Keratinocyte (primary cell): Measurements from ENCODE around the gene LRRIQ1. TPM values are rescaled to one million over a fixed set of nuclear protein-coding genes. Genes with fewer than 3 reads are reported as not detected.
A peak's percentile ranks its signal among the peaks of the same experiment; 100 is the strongest.

Experiments used
- DNase-seq: peaks from one replicate; pipeline ENCODE4 v3.0.0-alpha.2; 2011; ENCODE audit warnings: low read depth, missing footprints, low spot score
- FAIRE-seq: peaks from 2 replicates; lab custom pipeline; 2011; peaks lifted over from hg19 to GRCh38; lab: Jason Lieb, UNC
- H2AFZ ChIP-seq: 2 replicates; pipeline ENCODE4 v1.6.0; 2012; ENCODE audit warnings: low read length, control low read depth, inconsistent platforms; ENCODE audit not compliant: control insufficient read depth
- H3K27ac ChIP-seq: 2 replicates; pipeline ENCODE4 v1.5.1; 2011; ENCODE audit warnings: low read length; ENCODE audit not compliant: control insufficient read depth, insufficient read depth
- H3K27me3 ChIP-seq: 3 replicates; pipeline ENCODE4 v1.6.0; 2011; ENCODE audit warnings: low read length; ENCODE audit not compliant: control insufficient read depth, insufficient read depth; ENCODE audit errors: extremely low read depth
- H3K36me3 ChIP-seq, 2 experiments: 2 replicates in 1 of 2; 3 replicates in 1 of 2; pipeline ENCODE4 v1.5.1; 2011; ENCODE audit warnings: low read length in 2 of 2, mild to moderate bottlenecking in 1 of 2; ENCODE audit not compliant: control insufficient read depth in 2 of 2, insufficient read depth in 2 of 2; ENCODE audit errors: extremely low read depth in 1 of 2
- H3K4me1 ChIP-seq: 3 replicates; pipeline ENCODE4 v1.5.1; 2011; ENCODE audit warnings: low read length; ENCODE audit not compliant: control insufficient read depth, insufficient read depth; ENCODE audit errors: extremely low read depth
- H3K4me2 ChIP-seq: 3 replicates; pipeline ENCODE4 v1.6.0; 2011; ENCODE audit warnings: low read depth, low read length; ENCODE audit not compliant: control insufficient read depth, insufficient read depth; ENCODE audit errors: extremely low read depth
- H3K4me3 ChIP-seq, 3 experiments: fragments of 200-600 bp in 1 of 3; sonication (generic) in 1 of 3; 2 replicates in 2 of 3; 3 replicates in 1 of 3; pipeline ENCODE4 v1.5.1; 2011 to 2016; ENCODE audit warnings: low read length in 3 of 3, mild to moderate bottlenecking in 3 of 3, control low read depth in 2 of 3, inconsistent platforms in 1 of 3, low read depth in 1 of 3, mixed read lengths in 1 of 3, mixed run types in 1 of 3, moderate library complexity in 1 of 3; ENCODE audit not compliant: control insufficient read depth in 2 of 3, insufficient read depth in 2 of 3; ENCODE audit errors: extremely low read depth in 1 of 3
- H3K79me2 ChIP-seq: 2 replicates; pipeline ENCODE4 v1.6.0; 2012; ENCODE audit warnings: low read length; ENCODE audit not compliant: control insufficient read depth, insufficient read depth
- H3K9ac ChIP-seq: 3 replicates; pipeline ENCODE4 v1.6.0; 2011; ENCODE audit warnings: low read length; ENCODE audit not compliant: control insufficient read depth, insufficient read depth; ENCODE audit errors: extremely low read depth
- H3K9me1 ChIP-seq: 3 replicates; pipeline ENCODE4 v1.6.0; 2011; ENCODE audit warnings: low read length; ENCODE audit not compliant: control insufficient read depth, insufficient read depth; ENCODE audit errors: extremely low read depth
- H3K9me3 ChIP-seq: 2 replicates; pipeline ENCODE4 v1.5.1; 2012; ENCODE audit warnings: low read depth, low read length; ENCODE audit not compliant: control insufficient read depth
- H4K20me1 ChIP-seq: 3 replicates; pipeline ENCODE4 v1.6.0; 2011; ENCODE audit warnings: low read length; ENCODE audit not compliant: control insufficient read depth, insufficient read depth; ENCODE audit errors: extremely low read depth
- EZH2 ChIP-seq: IDR thresholded peaks from one replicate; pipeline ENCODE4 v1.6.1; 2012; ENCODE audit warnings: inconsistent platforms, mild to moderate bottlenecking, low read length, moderate library complexity
- dilution Hi-C: fragments of 300-500 bp; cut with MboI; formaldehyde crosslinking; loops from one replicate; pipeline ENCODE4 v1.7.0; 2020; ENCODE audit warnings: low sequenced_read_pairs; ENCODE audit not compliant: extremely low pct_ligation_motif_present
- polyA plus RNA-seq, 5 experiments: library from polyadenylated mRNA; depleted of rRNA in 3 of 5; stranded (reverse) in 3 of 5; stranded (forward) in 1 of 5; unstranded in 1 of 5; fragments of >200 nt; gene quantifications; 1 replicate in 1 of 5; 2 replicates in 3 of 5; 3 replicates in 1 of 5; pipeline versions ENCODE4 v1.2.1 to v1.2.3, GENCODE V29; 2011 to 2012; ENCODE audit warnings: missing spikeins in 2 of 5, low read depth in 1 of 5, low replicate concordance in 1 of 5
- TF ChIP-seq, protein P1 (sequence below), 3 experiments: IDR thresholded peaks in 1 of 3; conservative IDR thresholded peaks in 1 of 3; optimal IDR thresholded peaks in 1 of 3; 2 replicates in 2 of 3; 3 replicates in 1 of 3; pipeline versions ENCODE3 to v1.5.1; 2011; ENCODE audit warnings: low read length in 3 of 3, mild to moderate bottlenecking in 3 of 3, moderate library complexity in 2 of 3, control low read depth in 1 of 3, inconsistent platforms in 1 of 3; ENCODE audit not compliant: insufficient read depth in 2 of 3; ENCODE audit errors: extremely low read depth in 1 of 3

The LRRIQ1 gene
- polyA plus RNA-seq, 1 donor (not counting 4 experiments of a cell fraction or from before 2014, with no cell fraction given), result 0.84 TPM

DNA sequence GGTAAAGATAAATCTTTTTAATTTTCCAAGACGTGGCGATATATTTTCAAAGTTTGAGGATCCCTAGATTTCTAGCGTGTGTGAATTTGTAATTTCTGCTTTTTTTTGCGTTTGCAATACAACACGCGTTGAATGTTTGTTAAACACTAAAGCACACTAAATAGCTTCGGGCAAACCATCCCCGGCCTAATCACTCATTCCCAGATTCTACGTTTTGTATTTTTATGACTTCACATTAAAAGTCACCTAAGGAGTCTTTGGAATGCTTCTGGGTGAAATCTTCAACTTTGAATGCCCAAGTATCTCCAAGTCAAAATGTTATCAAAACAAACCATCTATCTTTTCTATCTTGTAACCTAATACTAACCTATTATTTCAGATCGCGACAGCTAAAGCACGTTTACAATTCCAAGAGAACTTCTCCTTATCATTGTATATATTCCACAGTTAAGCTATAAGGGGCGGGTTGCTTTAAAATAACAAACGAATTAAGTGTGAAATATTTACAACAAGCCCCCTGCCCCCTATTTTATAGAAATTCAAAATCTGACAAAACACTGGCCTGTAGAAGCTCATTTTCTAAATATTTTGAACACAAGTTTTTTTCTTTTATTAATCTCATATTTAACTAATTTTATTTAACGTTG lies 245.0 kb downstream of the LRRIQ1 start:
- dilution Hi-C loops, result no loop called here
- Histone ChIP-seq H3K79me2 (no peaks in the 10 kb centered on the region), H3K27ac (no peak overlapping the region), H4K20me1 (no peaks in the 10 kb centered on the region), H3K36me3 (no peaks in the 10 kb centered on the region), H2AFZ (no peak overlapping the region), H3K9ac (no peak overlapping the region), H3K9me1 (no peaks in the 10 kb centered on the region), H3K4me1 (peaks cover 10% of the 10 kb centered on the region), H3K4me2 (peak overlapping the region; percentile 79), H3K4me3 (peak overlapping the region in 2 of 3 experiments; percentile 55 to 63), H3K27me3 (peaks cover 66% of the 10 kb centered on the region), H3K9me3 (peaks cover 2% of the 10 kb centered on the region)
- no peak for FAIRE-seq
- TF ChIP-seq EZH2, result no peak
- TF ChIP-seq, protein P1, sequence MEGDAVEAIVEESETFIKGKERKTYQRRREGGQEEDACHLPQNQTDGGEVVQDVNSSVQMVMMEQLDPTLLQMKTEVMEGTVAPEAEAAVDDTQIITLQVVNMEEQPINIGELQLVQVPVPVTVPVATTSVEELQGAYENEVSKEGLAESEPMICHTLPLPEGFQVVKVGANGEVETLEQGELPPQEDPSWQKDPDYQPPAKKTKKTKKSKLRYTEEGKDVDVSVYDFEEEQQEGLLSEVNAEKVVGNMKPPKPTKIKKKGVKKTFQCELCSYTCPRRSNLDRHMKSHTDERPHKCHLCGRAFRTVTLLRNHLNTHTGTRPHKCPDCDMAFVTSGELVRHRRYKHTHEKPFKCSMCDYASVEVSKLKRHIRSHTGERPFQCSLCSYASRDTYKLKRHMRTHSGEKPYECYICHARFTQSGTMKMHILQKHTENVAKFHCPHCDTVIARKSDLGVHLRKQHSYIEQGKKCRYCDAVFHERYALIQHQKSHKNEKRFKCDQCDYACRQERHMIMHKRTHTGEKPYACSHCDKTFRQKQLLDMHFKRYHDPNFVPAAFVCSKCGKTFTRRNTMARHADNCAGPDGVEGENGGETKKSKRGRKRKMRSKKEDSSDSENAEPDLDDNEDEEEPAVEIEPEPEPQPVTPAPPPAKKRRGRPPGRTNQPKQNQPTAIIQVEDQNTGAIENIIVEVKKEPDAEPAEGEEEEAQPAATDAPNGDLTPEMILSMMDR (optimal IDR thresholded peaks at IDR 0.05 in 1 of 3, IDR thresholded peaks at IDR 0.05 in 1 of 3, conservative IDR thresholded peaks at IDR 0.05 in 1 of 3; ENCODE audit: extremely low read depth in 1 of 3, insufficient read depth in 2 of 3, low read length in 3 of 3), result no peak
- DNase-seq, result no peak

DNA sequence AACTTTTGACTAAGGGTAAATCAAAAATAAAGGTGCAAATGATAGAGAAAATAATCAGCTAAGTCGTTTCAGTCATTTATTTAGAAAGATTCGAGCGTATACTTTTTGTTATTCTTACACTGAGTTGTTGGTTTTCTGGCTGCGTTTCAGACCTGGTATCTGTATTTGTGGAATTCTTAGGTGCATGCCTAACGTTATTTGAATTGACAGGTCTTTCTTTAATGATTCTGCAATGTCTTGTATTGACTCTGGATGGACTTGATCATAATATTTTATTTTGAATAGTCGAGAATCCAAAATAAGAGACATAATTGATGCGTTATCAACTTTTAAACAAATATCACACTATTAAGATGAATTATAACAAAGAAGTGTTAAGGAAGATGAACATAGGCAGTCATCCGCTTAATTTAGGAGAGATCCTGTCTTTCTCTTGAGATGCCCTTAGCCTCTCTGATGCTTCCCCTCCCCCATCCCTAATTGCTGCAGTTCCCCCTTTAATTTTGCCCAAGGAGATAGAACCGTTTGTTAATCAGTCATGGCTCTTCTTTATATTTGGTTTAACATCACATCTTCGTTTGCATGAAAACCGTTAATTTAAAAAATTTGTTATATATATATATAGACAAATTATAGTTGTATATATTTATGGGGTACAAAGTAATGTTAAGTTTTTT lies 245.6 kb downstream of the LRRIQ1 start:
- Histone ChIP-seq H3K27ac (no peak overlapping the region), H3K9ac (no peak overlapping the region), H3K27me3 (peaks cover 61% of the 10 kb centered on the region), H3K4me3 (no peak overlapping the region), H4K20me1 (no peaks in the 10 kb centered on the region), H3K36me3 (no peaks in the 10 kb centered on the region), H3K9me1 (no peaks in the 10 kb centered on the region), H3K4me2 (no peak overlapping the region), H3K4me1 (peaks cover 10% of the 10 kb centered on the region), H2AFZ (no peak overlapping the region), H3K9me3 (peaks cover 2% of the 10 kb centered on the region), H3K79me2 (no peaks in the 10 kb centered on the region)
- FAIRE-seq (no peak), DNase-seq (no peak)
- TF ChIP-seq EZH2, result no peak
- TF ChIP-seq, protein P1 (optimal IDR thresholded peaks at IDR 0.05 in 1 of 3, IDR thresholded peaks at IDR 0.05 in 1 of 3, conservative IDR thresholded peaks at IDR 0.05 in 1 of 3; ENCODE audit: extremely low read depth in 1 of 3, insufficient read depth in 2 of 3, low read length in 3 of 3), result no peak
- dilution Hi-C loops, result no loop called here
